Fibroblast of the aortic adventitia (primary cell): ENCODE data around the gene MRAS. TPM values are rescaled to one million over a fixed set of nuclear protein-coding genes. Genes with fewer than 3 reads are reported as not detected.

Source experiments
- DNase-seq: peaks from one replicate; pipeline ENCODE4 v3.0.0-alpha.2; 2010; ENCODE audit warnings: low read depth
- H3K4me3 ChIP-seq: 2 replicates; pipeline ENCODE4 v1.5.1; 2011; ENCODE audit warnings: low read depth, mild to moderate bottlenecking, control low read depth, low read length, moderate library complexity
- CTCF ChIP-seq: IDR thresholded peaks from 2 replicates; pipeline ENCODE4 v1.5.1; 2011; ENCODE audit warnings: mild to moderate bottlenecking, low read length, control low read depth, inconsistent platforms; ENCODE audit not compliant: insufficient read depth
- total RNA-seq: library from RNA; depleted of rRNA; stranded (reverse); fragments of >200 nt; gene quantifications from 2 replicates; pipeline ENCODE4 v1.2.3, GENCODE V29; 2012; ENCODE audit warnings: low replicate concordance

MRAS gene
- total RNA-seq, 1 donor = 53.3 TPM

- no peak for DNase-seq
- no peak for TF ChIP-seq CTCF
- no peak overlapping the region for H3K4me3 ChIP-seq
Observed at GRCh38 chr3:138365253-138365555, 16.8 kb downstream of the MRAS start.

- no peak for TF ChIP-seq CTCF
- no peak for DNase-seq
- H3K4me3 ChIP-seq = no peak overlapping the region
Observed at GRCh38 chr3:138366006-138366759, 17.8 kb downstream of the MRAS start.

- no peak for TF ChIP-seq CTCF
- DNase-seq = no peak
- H3K4me3 ChIP-seq = no peak overlapping the region
Observed at GRCh38 chr3:138367326-138367850, 19.0 kb downstream of the MRAS start.

GRCh38 chr3:138367911-138368310, 19.5 kb downstream of the MRAS start:
- H3K4me3 ChIP-seq = no peak overlapping the region
- no peak for TF ChIP-seq CTCF
- DNase-seq = peak; percentile 46

GRCh38 chr3:138369151-138369900, 20.9 kb downstream of the MRAS start:
- DNase-seq = no peak
- no peak for TF ChIP-seq CTCF

GRCh38 chr3:138370321-138370720, 21.9 kb downstream of the MRAS start:
- DNase-seq = no peak
- no peak for TF ChIP-seq CTCF
- H3K4me3 ChIP-seq = no peak overlapping the region

More at GRCh38 chr3:138369151-138369900, 20.9 kb downstream of the MRAS start:
- H3K4me3 ChIP-seq = no peak overlapping the region
